GM10248 (cell line): ENCODE results near the gene PRXL2B.
A peak's percentile ranks its signal among the peaks of the same experiment; 100 is the strongest.

Source experiments
- CTCF ChIA-PET: fragments of 300-600 bp; sonication (Branson Sonifier 250); formaldehyde crosslinking; extraction: SDS; loops from one replicate; lab custom pipeline; 2021; ENCODE audit warnings: antibody characterized with exemption; lab: Yijun Ruan, JAX
- POLR2A ChIA-PET: fragments of 350-650 bp; sonication (Branson Sonifier 250); formaldehyde crosslinking; extraction: SDS; loops from one replicate; lab custom pipeline; 2020; ENCODE audit warnings: antibody characterized with exemption; lab: Yijun Ruan, JAX
- DNase-seq: peaks from one replicate; pipeline ENCODE4 v3.0.0; 2012; ENCODE audit errors: extremely low spot score
- TF ChIP-seq, protein P1 (sequence below): IDR thresholded peaks from 2 replicates; pipeline ENCODE4 v1.5.1; 2012; ENCODE audit warnings: mild to moderate bottlenecking, low read depth; ENCODE audit errors: extremely low read depth, missing control alignments, control extremely low read depth

PRXL2B gene

DNA sequence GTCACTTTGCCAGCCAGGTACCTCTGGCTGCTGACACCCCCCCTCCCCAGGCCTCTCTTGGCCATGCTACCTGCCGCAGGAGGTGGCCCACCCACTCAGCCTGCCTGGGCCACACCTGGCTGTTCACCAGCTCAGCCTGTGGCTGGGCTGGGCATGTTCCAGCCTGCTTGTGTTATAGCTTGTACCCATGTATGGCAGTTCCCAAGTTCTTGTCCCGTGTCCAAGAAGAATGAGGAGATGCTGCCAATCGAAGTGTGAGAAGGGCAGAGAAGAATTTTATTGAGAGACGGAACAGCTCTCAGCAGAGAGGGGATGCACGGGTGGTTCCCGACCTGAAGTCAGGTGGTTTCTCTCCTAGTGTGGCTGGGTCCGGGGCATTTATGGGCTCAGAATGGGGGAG is 50.2 kb downstream of the PRXL2B start:
- ChIA-PET POLR2A (no interaction called here), CTCF (no interaction called here)
- DNase-seq, result no peak
- TF ChIP-seq, protein P1, sequence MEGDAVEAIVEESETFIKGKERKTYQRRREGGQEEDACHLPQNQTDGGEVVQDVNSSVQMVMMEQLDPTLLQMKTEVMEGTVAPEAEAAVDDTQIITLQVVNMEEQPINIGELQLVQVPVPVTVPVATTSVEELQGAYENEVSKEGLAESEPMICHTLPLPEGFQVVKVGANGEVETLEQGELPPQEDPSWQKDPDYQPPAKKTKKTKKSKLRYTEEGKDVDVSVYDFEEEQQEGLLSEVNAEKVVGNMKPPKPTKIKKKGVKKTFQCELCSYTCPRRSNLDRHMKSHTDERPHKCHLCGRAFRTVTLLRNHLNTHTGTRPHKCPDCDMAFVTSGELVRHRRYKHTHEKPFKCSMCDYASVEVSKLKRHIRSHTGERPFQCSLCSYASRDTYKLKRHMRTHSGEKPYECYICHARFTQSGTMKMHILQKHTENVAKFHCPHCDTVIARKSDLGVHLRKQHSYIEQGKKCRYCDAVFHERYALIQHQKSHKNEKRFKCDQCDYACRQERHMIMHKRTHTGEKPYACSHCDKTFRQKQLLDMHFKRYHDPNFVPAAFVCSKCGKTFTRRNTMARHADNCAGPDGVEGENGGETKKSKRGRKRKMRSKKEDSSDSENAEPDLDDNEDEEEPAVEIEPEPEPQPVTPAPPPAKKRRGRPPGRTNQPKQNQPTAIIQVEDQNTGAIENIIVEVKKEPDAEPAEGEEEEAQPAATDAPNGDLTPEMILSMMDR, result no peak

DNA sequence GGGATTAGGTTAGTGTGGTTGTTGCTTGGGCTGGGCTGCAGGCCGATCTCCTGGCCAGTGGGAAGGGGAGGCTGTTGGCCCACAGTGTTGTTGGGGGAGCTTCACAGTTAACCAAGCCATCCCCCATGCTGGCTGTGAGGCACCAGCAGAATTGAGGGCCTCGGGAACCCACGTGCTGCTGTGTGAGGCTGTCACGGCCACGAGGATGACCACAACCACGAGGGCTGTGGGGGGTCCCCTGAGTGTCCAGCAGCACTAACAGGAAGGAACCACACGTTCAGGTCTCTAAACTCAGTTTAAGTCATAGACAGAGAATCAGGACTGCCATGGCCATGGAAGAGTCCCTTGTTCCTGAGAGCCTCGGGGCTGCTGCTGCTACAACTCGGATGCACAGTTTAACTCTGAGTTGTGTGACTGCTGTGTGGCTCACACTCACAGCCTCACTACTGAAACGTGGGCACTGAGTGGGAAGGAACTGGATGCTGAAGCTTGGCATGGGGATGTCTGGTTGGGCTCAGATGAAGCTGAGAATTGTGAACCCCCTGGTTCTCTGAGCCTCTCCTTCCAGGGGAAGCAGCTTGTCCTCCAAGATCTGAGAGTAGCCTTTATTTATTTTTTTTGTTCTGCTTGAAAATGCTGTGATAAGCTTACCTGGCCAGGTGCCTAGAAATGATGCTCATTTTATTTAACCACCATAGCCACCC is 51.0 kb downstream of the PRXL2B start:
- TF ChIP-seq, protein P1, result no peak
- no peak for DNase-seq
- POLR2A ChIA-PET, result no interaction called here
- CTCF ChIA-PET, result no interaction called here

DNA sequence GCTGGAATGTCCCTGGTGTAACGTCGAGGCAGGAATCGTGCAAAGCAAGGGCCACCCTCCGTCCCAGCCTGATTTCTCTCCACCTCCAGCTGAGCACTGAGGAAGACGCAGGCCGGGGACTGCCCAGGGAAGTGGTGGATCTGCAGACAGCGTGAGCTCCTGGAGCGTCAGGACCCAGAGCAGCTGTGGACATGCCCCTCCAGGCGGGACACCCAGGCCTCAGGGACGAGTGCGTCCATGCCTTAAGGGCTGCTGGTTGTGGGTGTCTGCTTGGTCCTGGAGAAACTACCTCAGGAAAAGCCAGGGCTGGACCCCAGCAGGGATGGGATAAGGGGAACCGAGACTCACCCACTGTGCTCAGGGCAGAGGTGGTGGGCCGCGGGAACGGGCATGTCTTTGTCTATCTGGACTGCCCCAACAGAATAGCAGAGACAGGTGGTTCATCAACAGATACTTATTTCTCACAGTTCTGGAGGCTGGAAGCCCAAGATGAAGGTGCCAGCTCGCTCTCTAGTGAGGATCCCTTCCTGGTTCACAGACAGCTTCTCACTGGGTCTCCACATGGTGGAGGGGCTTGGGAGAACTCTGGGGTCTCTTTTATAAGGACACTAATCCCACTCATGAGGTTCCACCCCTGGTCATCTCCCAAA is 52.0 kb downstream of the PRXL2B start:
- ChIA-PET POLR2A (no interaction called here), CTCF (no interaction called here)
- TF ChIP-seq, protein P1, result no peak
- no peak for DNase-seq

DNA sequence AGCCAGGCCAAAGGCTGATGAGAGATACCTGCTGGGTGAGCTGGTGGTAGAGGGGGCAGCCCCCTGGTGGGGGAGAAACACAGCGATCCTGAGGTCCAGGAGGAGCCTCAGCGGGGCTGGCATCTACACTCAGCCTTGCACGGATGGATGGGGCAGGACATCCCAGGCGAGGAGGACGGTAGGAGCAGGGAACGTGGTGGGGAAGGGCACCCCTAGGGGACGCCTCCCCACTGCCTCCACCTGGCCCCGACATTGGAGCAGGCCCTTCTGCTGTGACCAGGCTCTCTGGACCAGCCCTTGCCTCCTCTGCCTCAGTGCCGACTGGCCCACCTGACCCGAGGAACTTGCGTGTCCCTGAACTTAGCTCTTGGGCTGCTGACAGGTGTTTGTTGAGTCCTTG is 52.6 kb downstream of the PRXL2B start:
- CTCF ChIA-PET, result interaction anchor here (1.0 kb wide), 1 partner anchor 53 kb away, joined by 3 read pairs; the partner anchor contains the start of gene PRXL2B
- POLR2A ChIA-PET, result no interaction called here
- TF ChIP-seq, protein P1, result no peak
- DNase-seq, result no peak

DNA sequence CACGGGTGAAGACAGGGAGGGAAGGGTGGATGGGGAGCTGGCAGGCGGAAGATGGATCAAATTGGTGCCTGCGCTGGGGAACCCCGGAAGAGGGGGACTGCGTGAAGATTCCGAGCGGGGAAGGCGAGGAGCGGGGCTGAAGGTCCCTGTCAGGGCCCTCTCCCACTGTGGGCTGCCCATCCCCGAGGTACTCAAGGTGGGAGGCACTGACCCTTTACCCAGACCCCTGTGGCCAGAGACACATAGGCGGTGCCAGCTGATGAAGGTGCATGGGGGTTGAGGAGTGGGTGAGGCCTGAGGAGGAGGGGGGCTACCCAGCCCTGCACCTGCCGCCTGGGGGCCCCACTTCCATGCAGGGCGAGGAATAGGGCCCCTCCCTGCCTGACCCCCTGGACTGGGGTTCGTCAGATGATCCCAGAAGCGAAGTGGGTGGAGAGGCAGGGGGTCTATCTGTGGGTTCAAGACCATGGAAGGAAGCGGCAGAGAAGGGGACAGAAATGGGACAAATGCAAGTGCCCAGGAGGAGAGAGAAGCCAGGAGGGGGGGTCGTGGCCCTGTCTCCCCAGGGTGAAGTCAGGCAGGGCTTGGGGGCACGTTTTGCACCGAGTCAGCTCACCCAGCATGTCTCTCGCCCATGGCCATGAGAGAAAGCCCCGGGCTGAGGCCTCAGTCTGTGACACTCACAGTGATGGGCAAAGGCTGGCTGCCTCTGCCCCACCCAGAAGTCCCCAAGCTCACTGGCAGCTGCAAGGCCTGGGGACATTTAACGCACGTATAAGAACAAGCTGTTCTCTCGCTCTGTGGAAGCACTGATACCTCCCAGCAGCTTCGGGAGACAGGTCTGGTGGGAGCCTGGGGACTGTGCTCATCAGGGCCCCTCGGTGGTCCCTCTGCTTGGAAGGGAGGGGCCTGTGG is 53.3 kb downstream of the PRXL2B start:
- ChIA-PET CTCF (interaction anchor here (1.0 to 1.3 kb wide), 2 partner anchors 54 to 225 kb away, joined by 3 to 4 read pairs; partner anchors contain the start of gene PRXL2B), POLR2A (interaction anchor here (0.6 kb wide), 1 partner anchor 1087 kb away, joined by 4 read pairs; no protein-coding TSS in a partner anchor)
- DNase-seq, result peak; percentile 17
- TF ChIP-seq, protein P1, result no peak

DNA sequence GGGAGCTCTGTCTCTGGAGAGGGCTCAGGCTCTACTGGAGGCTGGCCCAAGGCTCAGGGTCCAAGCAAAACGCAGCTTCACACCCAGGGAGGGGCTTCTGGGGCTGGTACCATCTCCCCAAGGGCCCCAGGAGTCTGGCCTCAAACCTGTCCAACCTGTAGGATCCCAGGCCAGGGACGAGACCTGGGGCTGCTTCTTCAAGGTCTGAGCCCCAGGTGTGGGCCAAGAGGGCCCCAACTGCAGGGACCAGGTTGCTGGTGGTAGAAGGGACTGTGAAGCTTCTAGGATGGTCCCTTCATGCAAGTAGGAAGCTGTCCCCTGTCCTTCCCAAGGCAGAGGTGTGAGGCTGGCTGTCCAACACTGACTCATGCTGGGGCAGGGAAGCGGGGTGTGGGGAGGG is 54.0 kb downstream of the PRXL2B start:
- ChIA-PET CTCF (interaction anchor here (1.3 kb wide), 1 partner anchor 226 kb away, joined by 4 read pairs; no protein-coding TSS in a partner anchor), POLR2A (interaction anchor here (0.6 kb wide), 1 partner anchor 1087 kb away, joined by 4 read pairs; no protein-coding TSS in a partner anchor)
- DNase-seq, result no peak
- TF ChIP-seq, protein P1, result no peak
